Peyer's patch (tissue), 4 donors: ENCODE measurements around the gene ANKFN1.
A peak's percentile ranks its signal among the peaks of the same experiment; 100 is the strongest.

ENCODE experiments used
- CTCF ChIP-seq, 6 experiments: fragments of 450-650 bp in 4 of 6; fragments of 200-600 bp in 2 of 6; sonication (generic) in 1 of 6; IDR thresholded peaks; one replicate each; pipeline ENCODE4 v1.5.1; 2017 to 2019; ENCODE audit warnings: antibody characterized with exemption in 6 of 6, mild to moderate bottlenecking in 3 of 6, moderate library complexity in 1 of 6
- POLR2A ChIP-seq, 2 donors: fragments of 450-650 bp; IDR thresholded peaks; one replicate each; pipeline ENCODE4 v1.5.1; 2017; ENCODE audit warnings: antibody characterized with exemption in 2 of 2, mild to moderate bottlenecking in 2 of 2, moderate library complexity in 2 of 2

GRCh38 chr17:56499799-56500388, 346.6 kb downstream of the ANKFN1 start:
- TF ChIP-seq CTCF (IDR thresholded peaks at IDR 0.05) (peak in 4 of 6 experiments; percentile 25 to 37 (median 32)), POLR2A (IDR thresholded peaks at IDR 0.05) (no peak)
